Superior temporal gyrus (tissue), 1 donor: ENCODE results near the gene TBX4.

ENCODE experiments used
- DNase-seq: peaks from one replicate; pipeline ENCODE4 v3.0.0-alpha.2; 2016; ENCODE audit errors: extremely low spot score

The TBX4 gene

DNA sequence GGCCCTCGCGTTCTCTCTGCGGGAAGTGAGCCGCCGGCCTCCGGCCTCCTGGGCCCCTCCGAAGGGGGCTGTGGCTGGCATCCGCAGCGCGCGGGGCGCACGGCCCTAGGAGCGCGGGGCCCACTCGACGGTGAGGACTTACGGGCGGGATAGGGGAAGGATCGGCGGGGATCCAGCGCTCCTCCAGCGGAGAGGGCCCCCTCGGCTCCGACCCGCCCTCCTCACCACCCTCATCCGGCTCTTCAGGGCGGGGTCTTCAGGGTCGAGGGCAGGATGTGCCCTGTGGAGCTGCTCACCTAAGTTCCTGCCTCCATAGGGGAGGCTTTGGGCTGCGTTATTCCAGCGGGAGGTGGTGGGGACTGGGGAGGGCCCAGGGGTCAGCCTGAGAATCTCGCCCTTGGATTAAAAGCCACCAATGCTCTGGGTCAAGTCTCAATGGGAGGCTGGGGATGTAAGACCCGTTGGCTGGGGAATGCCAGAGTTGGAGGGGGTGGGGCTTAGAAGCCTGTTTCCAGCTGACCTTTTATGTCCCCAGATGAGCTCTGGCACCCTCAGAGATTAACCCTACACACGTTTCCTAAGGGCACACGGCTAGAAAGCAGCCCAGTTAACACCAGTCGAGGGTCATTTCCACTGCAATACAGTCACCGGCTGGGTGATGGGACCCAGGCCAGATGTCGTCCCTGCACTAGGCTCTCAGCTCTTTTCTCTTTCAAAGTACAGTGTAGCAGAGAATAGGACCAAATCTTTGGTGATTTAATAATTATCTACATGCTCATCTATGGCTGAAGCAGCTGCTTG, 39.2 kb upstream of the TBX4 start:
- no peak for DNase-seq

DNA sequence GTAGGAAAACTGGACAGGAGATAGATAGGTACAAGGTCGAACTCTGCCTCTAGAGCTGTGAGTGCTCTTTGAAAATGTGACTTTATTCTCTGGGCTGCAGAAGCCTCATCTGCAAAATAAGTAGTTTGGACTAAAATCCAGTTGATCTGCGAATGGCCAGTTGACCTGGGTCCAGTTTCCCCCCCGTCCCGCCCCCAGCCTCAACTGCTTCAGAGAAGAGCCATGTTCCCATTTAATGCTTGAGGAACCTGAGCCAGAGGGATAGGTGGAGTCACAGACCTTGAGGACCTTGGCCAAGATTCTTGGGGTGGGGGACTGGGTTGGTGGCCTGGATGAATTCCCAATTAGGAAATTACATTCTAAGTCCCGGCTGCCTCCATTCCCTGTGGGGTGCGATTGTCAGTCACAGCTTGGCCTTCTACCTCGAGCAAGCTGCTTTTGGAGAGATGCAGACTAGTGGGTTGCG, 38.5 kb upstream of the TBX4 start:
- no peak for DNase-seq

DNA sequence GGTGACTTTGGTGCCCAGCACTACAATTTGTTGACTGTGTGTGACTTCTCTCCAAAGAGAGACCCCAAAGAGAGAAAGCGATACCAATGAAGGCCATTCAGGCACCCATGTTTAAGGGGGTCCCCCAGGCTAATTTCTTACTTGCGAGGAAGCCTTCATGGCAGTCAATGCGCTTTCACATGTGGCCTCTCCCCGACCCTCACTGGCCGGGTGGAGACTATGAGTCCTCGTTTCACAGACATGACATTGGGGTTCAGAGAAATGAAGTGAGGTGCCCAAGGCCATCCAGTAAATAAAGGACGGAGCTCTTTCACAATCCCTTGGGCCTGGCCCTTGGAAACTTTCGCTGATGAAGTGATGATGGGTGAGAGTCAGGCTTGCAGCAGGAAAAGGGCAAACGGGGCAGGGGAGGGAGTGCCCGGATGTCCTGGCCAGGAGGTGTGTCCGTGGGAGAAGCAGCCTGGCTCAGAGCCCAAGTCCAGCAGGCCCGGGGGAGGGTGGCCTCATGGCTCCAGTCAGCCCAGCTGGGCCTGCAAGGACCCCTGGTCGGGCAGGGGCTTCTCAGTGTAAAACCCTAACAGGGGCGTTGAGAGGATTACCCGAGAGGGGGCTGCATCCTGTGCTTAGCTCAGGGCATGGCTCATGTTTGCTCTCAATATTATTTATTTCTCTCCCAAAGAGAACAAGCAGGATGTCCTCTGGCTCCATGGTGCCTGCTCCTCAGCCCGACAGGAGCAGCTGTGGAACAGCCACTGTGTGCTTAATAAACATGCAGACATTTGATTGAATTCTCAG, 37.9 kb upstream of the TBX4 start:
- DNase-seq = no peak

DNA sequence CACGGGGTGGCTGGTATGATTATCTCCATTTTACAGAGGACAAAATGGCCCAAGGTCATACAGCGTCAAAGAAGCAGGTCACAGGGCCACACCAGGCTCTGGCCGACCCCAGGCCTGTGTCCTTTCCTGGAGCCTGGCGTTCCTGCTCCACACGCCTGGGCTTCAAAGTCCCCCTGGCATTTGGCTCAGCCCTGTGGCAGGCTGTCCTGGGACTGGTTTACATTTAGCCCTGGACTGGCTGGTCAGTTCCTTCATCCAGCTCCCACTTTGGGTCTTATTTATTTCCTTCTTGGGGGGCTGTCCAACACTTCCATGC, 37.3 kb upstream of the TBX4 start:
- no peak for DNase-seq

DNA sequence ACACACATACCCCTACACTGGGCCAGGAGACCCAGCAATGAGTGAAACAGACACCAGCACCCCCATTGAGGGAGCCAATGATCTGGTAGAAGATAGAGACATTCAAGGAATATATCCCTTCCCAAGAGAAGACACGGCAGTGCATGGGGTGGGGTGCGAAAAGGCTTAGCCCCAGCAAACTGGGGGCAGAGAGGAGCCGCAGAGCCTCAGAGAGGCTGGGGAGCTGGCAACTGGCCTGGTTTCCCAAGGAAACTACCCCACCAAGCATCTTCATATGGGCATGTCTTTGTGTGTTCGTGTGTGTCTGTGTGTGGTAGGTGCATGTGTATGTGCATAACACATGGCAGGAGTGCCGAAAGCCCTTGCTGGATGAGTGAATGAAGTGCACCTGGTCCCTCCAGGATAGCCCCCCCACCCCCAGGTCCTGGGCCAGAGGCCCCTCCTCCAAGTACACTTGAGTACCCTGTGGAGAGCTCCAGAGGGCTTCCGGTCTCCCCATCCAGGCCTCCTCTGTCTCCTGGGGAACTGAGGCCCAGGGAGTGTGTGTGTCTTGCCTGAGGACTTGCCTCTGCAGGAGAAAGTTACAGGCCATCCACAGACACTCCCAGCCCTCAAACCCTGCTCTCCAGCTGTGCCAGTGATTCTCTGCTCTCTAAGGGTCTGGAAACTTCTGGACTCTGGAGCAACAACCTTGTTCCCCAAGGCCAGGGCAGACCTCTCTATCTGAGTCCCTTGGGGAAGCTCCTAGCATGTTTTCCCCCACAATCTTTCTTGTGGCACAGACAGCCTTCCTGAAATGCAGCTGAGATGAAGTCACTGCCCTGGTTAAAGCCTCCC, 36.6 kb upstream of the TBX4 start:
- DNase-seq = no peak

DNA sequence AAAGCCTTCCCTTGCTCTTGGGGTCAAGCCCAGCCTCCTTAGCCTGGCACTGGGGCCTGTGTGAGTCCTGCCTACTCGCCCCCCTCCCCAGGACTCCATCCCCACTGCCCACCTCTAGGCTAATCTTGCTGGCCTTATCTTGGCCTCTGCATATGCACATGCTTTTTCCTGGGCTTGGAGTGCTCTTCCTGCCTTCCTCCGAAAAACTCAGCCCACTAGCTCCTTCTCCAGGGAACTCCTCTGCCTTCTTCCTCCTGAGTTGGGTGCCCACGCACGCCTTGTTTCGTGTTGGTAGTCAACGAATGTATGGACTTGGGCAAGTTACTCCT, 36.0 kb upstream of the TBX4 start:
- no peak for DNase-seq

DNA sequence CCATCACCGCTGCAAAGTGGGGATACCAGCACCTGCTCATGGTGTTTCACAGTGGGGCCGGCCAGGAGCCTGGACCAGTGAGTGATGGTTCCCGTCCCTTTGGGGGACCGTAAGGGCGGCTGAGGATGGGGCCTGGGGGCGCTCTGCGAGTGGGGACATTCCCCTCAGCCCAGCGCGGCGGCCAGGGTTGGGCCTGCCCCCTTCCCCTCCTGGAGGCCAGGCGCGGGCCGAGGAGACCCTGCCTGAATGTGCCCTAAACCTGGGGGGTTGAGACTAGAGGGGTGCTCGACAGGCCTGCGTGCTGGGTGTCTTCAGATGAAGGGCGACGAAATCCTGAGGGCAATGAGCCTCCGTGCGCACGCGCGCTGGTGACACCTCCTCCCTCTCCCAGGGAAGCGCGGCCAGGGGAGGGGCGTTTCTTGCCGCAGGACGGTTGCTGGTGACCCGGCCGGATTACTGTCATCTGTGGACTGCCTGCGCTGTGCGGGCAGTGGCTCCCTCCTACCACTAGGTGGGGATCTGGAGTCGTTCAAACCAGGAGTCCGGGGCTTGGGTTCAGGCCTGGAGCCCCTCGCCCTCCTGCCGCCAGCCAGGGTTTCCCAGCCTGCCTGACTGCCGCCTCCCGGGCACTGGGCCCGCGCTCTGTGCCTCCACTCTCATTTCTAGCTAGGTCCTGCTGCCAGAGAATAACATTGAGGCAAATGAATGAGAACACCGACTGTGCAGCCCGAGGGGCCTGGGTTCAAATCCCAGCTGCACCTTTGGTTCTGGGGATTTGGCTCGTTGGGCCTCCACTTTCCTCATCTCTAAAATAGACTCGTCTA, 35.5 kb upstream of the TBX4 start:
- DNase-seq = peak; percentile 74

DNA sequence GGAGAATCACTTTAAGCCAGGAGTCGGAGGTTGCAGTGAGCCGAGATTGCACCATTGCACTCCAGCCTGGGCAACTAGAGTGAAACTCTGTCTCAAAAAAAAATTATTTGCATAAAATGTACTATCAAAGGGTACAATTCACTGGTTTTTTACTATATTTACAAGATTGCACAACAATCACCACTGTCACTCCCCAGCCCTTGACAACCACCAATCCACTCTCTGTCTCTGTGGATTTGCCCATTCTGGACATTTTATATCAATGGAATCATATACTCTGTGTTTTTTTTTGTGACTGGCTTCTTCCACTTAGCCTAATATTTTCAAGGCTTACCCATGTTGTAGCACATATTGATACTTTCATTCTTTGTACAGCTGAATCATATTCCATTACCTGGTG, 33.8 kb upstream of the TBX4 start:
- no peak for DNase-seq

DNA sequence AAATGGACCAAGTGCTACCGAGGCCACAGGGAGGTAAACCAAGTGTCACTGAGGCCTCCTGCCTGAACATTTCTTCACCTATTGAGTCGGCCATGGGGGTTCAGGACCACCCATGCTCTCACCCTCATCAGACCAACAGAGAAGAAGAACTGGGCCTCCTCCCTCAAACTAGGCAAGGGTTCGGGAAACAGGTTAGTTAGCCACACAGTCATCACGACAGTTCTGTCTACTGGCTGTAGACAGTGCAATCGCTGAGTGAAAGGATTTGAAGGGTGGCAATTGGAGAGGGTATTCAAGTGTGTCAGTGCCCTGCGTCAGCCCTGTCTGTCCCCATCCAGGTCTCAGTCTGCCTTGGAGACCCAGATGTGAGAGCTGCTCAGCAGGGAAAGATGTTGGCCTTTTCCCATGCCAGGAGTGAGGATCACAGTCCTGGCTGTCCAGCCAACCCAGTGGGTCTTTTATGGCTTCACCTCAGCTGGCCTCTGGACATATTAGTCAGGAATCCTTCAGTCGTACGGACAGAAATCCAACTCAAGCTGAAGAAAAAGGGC, 32.7 kb upstream of the TBX4 start:
- DNase-seq = no peak

DNA sequence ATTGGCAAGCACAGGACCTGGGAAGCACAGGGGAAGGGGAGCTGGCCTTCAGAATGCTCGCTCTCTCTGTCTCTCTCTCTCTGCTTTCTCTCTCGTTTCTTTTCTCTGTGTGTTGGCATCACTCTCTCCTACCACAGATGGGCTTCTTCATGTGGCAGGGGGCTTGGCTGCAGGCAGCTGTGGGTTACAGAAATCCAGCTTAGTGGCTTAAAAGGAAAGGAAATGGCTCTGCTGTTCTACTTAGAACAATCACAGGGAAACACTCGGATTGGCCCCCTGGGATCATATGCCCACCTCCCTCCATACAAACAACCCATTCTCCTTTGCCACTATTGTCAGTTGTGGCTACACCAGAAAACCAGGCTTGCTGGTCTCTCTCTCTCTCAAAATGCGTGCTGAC, 32.2 kb upstream of the TBX4 start:
- no peak for DNase-seq

DNA sequence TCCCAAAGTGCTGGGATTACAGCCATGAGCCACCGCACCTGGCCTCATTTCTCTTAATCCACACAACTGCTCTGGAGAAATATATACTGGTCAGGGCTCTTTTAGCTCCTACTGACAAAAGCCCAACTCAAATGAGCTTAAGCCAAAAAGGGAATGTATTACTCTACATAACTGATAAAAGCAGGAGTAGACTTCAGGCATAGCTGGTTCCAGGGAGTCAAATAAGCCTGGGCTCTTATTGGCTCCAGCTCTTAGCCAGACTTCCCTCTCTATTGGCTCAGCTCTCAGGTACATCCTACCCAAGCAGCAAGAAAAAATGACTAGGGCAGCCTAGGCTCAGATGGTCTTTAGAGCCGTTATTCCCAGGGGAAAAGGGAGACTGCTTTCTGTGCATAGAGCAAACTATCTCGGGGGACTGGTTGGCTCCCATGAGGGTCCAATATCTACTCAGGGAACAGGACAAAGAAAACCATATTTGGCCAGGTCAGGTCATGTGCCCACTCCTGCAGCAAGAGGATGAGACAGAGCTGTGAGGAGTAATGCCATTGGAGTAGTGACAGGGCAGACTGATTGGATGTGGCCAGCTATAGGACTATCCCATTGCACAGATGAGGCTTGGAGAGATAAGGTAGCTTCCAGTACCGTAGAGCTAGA, 31.4 kb upstream of the TBX4 start:
- DNase-seq = no peak

DNA sequence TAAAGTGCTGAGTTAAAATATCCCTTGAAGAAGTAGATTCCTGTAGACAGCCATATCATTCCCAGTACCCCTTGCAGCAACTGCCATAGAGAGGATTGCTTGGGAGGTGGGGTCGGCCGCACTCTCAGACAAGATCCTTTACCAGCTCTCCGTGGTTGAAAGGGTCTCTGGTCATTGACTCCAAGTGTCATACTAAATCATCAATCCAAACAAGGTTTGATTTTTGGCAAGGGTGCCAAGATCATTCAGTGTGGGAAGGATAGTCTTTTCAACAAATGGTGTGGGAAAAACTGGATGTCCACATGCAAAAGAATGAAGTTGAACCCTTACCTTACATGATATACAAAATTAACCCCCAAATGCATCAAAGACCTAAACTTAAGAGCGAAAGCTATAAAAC, 30.8 kb upstream of the TBX4 start:
- no peak for DNase-seq

DNA sequence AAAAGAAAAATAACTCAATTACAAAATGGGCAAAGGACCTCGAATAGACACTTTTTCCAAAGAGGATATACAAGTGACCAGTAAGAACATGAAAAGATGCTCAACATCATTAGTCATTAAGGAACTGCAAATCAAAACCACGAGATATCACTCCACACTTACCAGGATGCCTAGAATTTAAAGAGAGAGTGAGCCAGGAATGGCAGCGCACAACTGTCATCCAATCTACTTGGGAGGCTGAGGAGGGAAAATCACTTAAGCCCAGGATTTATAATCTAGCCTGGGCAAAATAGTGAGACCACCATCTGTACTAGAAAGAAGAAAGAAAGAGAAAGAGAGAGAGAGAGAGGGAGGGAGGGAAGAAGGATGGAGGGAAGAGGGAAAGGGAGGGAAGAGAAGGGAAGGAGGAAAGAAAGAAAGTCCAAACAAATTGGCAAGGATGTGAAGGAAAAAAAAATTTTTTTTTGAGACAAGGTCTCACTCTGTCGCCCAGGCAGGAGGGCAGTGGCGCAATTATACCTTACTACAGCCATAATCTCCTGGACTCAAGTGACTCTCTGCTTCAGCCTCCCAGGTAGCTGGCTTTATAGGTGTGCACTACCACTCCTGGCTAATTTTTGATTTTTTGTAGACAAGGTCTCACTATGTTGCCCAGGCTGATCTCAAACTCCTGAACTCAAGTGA, 30.0 kb upstream of the TBX4 start:
- DNase-seq = no peak

DNA sequence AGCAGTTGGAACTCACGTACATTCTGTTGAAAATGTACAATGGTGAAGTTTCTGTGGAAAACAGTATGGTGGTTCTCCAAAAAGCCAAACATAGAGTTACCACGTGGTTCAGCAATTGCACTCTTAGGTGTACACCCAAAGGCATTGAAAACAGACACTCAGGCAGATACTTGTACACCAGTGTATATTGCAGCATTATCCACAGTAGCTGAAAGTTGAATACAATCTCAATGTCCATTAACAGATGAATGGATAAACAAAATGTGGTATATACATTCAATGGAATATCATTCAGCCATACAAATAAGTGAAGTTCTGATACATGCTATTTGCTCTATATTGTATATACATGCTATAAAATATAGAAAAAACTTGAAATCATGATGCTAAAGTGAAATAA, 29.4 kb upstream of the TBX4 start:
- no peak for DNase-seq

DNA sequence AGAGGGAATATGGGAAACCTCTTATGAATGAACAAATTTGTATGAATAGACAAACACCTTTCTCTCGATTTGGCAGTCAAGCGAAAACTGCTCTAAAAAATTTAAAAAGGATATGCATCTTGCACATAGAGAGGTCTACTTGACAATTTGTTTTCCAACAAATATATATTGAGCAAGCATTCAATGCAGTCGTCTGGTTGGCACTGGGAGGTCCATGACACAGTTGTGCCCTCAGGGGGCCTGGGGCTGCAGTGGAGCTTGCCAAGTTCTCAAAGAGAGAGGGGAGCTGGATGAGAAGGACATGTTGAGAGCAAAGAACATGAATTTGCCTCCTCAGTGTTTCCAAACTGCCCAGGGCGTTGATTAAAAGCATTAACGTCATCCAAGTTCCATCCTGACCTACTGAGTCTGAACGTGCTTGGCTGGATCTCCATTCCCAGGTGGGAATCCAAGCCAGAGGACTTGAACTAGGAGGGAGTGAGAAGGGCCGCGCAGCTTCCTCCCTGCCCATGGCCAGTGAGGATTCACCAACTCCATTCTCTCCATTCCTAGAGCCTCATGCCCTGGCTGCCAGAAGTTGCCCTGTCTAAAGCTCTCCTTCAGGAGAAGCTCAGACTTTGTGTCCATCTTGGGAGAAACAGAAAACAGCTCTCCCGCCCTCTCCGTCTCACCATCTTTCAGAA, 28.1 kb upstream of the TBX4 start:
- no peak for DNase-seq

DNA sequence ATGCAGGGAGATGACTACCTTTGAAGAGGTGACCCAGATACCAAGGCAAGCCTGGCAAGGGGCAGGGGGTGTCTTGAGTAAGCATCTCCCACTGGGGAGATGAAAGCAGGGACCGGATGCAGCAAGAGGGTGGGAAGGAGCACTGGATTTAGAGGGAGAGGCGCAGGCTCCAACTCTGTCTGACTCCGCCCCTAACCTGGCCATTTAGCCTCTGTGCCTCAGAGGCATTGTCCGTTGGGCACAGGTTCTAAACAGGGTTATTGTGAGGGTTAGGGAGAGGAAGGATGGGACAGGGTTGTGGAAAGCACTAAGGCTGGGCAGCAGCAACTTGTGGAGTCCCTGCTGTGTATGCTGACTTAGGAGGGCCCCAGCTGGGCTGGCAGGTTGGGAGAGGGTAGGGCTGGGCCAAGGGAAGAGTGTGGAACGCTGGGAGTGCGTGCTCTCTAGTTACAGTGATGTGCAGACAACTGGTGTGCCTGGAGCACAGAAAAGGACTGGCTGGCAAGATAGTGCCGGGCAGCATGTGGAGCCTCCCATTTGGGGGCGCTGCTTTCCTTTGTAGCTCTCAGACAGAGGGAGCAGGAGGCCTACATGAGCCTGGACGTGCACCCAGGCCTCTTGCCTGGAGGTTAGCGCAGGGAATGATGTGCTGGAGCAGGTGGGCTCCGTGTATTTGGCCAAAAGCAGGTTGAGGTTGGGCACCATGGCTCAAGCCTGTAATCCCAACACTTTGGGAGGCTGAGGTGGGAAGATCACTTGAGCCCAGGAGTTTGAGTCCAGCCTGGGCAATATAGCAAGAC, 26.3 kb upstream of the TBX4 start:
- DNase-seq = no peak

DNA sequence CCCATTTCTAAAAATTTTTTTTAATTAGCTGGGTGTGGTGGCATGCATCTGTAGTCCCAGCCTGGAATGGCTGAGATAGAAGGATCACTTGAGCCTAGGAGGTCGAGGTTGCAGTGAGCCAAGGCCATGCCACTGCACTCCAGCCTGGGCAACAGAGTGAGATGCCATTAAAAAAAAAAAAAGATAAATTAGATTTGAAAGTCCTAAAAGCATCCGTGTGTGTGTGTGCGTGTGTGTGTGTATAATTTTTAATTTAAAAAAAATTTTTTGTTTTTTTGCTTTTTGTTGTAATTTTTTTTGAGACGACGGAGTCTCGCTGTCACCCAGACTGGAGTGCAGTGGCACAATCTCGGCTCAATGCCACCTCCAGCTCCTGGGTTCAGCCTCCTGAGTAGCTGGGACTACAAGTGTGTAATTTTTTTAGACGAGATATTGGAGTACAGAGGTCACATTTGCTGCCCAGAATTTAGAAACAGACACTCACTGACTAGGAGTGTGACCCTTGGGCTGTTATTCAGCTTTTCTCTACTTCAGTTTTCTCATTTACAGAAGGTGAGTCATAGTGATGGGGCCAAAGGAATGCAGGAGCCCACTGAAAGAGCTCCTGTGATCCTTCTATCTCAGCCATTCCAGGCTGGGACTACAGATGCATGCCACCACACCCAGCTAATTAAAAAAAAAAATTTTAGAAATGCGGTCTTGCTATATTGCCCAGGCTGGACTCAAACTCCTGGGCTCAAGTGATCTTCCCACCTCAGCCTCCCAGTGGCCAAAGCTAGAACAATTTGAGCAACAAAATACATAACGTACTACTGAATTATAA, 25.5 kb upstream of the TBX4 start:
- no peak for DNase-seq

DNA sequence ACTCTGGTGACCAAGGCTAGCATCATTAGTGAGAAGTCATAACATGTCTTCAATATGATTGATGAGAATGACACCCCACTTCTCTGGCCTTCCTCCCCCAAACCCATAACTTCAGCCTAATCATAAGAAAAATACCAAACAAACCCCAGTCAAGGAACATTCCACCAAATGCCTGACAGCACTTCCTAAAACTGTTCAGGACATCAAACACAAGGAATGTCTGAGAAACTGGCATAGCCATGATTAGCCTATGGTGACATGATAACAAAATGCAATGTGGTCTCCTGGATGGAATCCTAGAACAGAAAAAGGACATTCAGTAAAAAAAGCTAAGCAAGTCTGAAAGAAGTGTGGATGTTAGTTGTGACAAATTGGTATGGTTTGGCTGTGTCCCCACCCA, 24.7 kb upstream of the TBX4 start:
- no peak for DNase-seq
